Measurements from ENCODE around the gene ACBD3.
A peak's percentile ranks its signal among the peaks of the same experiment; 100 is the strongest.

- TF ChIP-seq CTCF (IDR thresholded peaks at IDR 0.05 in 2 of 3, conservative IDR thresholded peaks at IDR 0.05 in 1 of 3; ENCODE audit: control insufficient read depth in 2 of 3, extremely low read depth in 1 of 3, insufficient read depth in 1 of 3, low read depth in 3 of 3, low read length in 3 of 3) (no peak), POLR2AphosphoS5 (IDR thresholded peaks at IDR 0.05; ENCODE audit: low read length) (peak; percentile 73), HDAC6 (IDR thresholded peaks at IDR 0.05; ENCODE audit: unreplicated experiment) (peak; percentile 59), POLR2A (IDR thresholded peaks at IDR 0.05; ENCODE audit: low read depth, low read length) (peak; percentile 95), USF2 (IDR thresholded peaks at IDR 0.05; ENCODE audit: borderline replicate concordance, low read depth, low read length) (no peak), SP1 (IDR thresholded peaks at IDR 0.05; ENCODE audit: low read depth, low read length) (peak; percentile 68), TBL1XR1 (IDR thresholded peaks at IDR 0.05; ENCODE audit: low read depth, low read length) (peak; percentile 84; the same call in 1 of the 2 replicates), ZNF274 (IDR thresholded peaks at IDR 0.05; ENCODE audit: insufficient read depth, insufficient read length) (no peak)
- TF ChIP-seq, protein P1, sequence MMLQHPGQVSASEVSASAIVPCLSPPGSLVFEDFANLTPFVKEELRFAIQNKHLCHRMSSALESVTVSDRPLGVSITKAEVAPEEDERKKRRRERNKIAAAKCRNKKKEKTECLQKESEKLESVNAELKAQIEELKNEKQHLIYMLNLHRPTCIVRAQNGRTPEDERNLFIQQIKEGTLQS (IDR thresholded peaks at IDR 0.05; ENCODE audit: borderline replicate concordance, extremely low read depth, low read depth, low read length), result no peak
Measured at GRCh38 chr1:226110249-226111097, 76.1 kb downstream of the ACBD3 start.

Data from GM12878 (cell line).